ENCODE results near the gene KRTAP21-3. TPM values are rescaled to one million over a fixed set of nuclear protein-coding genes. Genes with fewer than 3 reads are reported as not detected.
A peak's percentile ranks its signal among the peaks of the same experiment; 100 is the strongest.

KRTAP21-3 gene
- polyA plus RNA-seq, 2 of the 4 experiments (the other 2 are of a cell fraction), result not detected

DNA sequence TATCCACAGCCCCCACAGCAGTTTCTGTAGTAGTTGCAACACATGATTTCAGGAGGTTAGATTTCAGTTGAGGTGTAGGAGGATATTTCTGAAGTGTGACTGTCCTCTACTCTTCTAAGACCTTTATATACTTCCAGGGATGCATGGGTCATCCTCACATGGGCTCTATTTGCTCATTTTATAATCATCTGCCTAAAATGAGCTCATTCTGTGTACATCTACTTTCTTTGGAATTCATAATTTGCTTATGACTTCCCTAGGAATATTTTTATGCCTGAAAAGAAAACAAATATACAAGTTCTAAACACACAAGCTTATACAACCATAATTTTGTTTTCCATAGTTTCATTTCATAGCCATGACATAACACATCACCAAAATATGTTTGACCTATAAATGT is 28.6 kb upstream of the KRTAP21-3 start, which contains the start of gene KRTAP21-2:
Gene KRTAP21-2, minus strand, starts transcription at position 101 of the 400 bp plus-strand sequence. Its CDS starts 57 bp downstream, at position 44.
- no peak for DNase-seq (ENCODE audit: low read depth in 1 of 2, low spot score in 1 of 2)
- TF ChIP-seq, protein P1, sequence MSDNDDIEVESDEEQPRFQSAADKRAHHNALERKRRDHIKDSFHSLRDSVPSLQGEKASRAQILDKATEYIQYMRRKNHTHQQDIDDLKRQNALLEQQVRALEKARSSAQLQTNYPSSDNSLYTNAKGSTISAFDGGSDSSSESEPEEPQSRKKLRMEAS (IDR thresholded peaks at IDR 0.05), result no peak
- TF ChIP-seq CHD4 (IDR thresholded peaks at IDR 0.05; ENCODE audit: borderline replicate concordance) (no peak), EHF (CRISPR knock-in tag; IDR thresholded peaks at IDR 0.05) (no peak), ESRRA (IDR thresholded peaks at IDR 0.05; ENCODE audit: borderline replicate concordance, low read length) (no peak), MYC (IDR thresholded peaks at IDR 0.05; ENCODE audit: borderline replicate concordance, low read length) (no peak), JUNB (IDR thresholded peaks at IDR 0.05) (no peak)
- H3K4me2 ChIP-seq, result no peak within 1 kb of the TSS
- CTCF ChIA-PET, result interaction anchor here (1.1 kb wide), 1 partner anchor 16 kb away, joined by 3 read pairs; no protein-coding TSS in a partner anchor
- no peak for FAIRE-seq
- H3K27ac ChIP-seq, result no peak within 1 kb of the TSS
- no peak within 1 kb of the TSS for H3K4me3 ChIP-seq
- no peaks in the 10 kb centered on the region for H3K4me1 ChIP-seq
- POLR2A ChIA-PET, result no interaction called here
- ATAC-seq, result no peak
- H3K9me3 ChIP-seq, result no peaks in the 10 kb centered on the region

DNA sequence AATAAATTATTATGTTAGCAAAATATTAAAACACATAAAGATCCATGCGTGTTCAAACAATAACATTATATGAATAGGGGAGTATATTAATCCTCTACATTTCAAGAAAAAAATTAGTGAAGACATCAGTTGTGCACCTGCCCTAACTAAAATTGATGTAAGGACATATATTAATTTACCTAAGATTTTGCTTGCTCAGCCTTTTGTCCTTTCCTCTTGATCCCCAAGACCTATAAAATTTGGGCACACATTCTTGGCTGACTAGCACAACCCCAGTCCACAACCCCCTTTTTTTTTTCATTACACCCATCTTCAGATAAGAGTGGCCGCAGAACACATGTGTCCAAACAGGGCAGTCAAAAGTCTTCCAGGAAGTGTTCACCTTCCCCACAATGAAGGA is 21.9 kb upstream of the KRTAP21-3 start:
- no peaks in the 10 kb centered on the region for H3K9me3 ChIP-seq
- CTCF ChIA-PET, result no interaction called here
- 41% methylated on average over 2 of the region's 2 CpGs for WGBS (ENCODE audit: missing lambda C conversion rate)
- POLR2A ChIA-PET, result no interaction called here
- H3K27ac ChIP-seq, result no peak overlapping the region
- FAIRE-seq (no peak), ATAC-seq (no peak), DNase-seq (ENCODE audit: low read depth in 1 of 2, low spot score in 1 of 2) (no peak)
- H3K4me1 ChIP-seq, result no peaks in the 10 kb centered on the region
- no peak overlapping the region for H3K4me2 ChIP-seq
- H3K4me3 ChIP-seq, result no peak overlapping the region
- TF ChIP-seq MAFK (IDR thresholded peaks at IDR 0.05; ENCODE audit: partially characterized antibody) (peak; percentile 18), MYC (IDR thresholded peaks at IDR 0.05; ENCODE audit: borderline replicate concordance, low read length) (no peak)

DNA sequence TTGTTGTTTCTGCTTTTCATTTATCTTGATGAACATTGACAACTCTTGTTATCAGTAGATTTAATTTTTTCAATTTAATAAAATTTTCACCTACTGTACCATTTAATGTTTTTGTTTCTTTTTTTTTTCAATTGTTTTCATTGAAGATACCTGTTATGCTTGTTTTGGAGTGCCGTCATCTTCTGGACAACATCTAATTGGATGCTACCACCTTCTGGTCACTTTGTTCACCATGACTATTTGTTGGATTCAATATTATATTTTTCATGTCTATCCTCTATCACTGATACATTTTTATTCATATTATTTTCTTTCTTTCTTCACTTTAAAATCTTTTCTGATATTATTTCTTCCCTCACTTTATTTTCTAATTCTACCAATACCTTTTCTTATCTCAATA is 14.4 kb upstream of the KRTAP21-3 start:
- Histone ChIP-seq H3K4me3 (no peak overlapping the region), H3K27ac (no peak overlapping the region), H3K9me3 (no peaks in the 10 kb centered on the region), H3K4me2 (no peak overlapping the region), H3K4me1 (no peaks in the 10 kb centered on the region)
- TF ChIP-seq SMC3 (IDR thresholded peaks at IDR 0.05), result no peak
- no peak for TF ChIP-seq MAFK (IDR thresholded peaks at IDR 0.05; ENCODE audit: partially characterized antibody)
- TF ChIP-seq MYC (IDR thresholded peaks at IDR 0.05; ENCODE audit: borderline replicate concordance, low read length), result no peak
- TF ChIP-seq TP53 (CRISPR knock-in tag; IDR thresholded peaks at IDR 0.05), result no peak
- no peak for TF ChIP-seq ZC3H11A (IDR thresholded peaks at IDR 0.05)
- no peak for TF ChIP-seq JUN (IDR thresholded peaks at IDR 0.05)
- TF ChIP-seq NPAS2 (CRISPR knock-in tag; IDR thresholded peaks at IDR 0.05; ENCODE audit: borderline replicate concordance), result no peak
- no peak for TF ChIP-seq TFCP2L1 (CRISPR knock-in tag; IDR thresholded peaks at IDR 0.05)
- no peak for TF ChIP-seq ZFP36 (IDR thresholded peaks at IDR 0.05; ENCODE audit: borderline replicate concordance, partially characterized antibody)
- FAIRE-seq (no peak), ATAC-seq (no peak), DNase-seq (ENCODE audit: low read depth in 1 of 2, low spot score in 1 of 2) (no peak)
- 4% methylated on average over 1 of the region's 1 CpG for WGBS (ENCODE audit: missing lambda C conversion rate)
- POLR2A ChIA-PET, result no interaction called here
- CTCF ChIA-PET, result no interaction called here

DNA sequence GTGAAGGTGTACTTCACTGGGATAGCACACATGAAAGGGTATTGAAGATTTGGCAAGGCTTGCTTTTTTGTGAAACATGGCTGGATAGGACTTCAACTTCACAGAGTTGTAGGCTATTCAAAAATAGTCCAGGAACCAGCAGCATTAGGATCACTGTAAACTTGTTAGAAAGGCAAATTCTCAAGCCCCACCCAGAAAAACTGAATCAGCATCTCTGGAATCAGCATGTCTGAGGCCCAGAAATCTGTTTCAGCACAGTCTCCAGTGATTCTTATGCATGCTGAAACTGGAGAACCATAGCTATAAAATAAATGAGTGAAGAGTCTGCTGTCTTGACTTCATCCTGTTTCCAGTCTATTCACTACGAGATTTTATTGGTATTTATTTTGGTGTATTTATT is 8.1 kb upstream of the KRTAP21-3 start:
- no peak overlapping the region for H3K4me2 ChIP-seq
- H3K27ac ChIP-seq, result no peak overlapping the region
- H3K4me3 ChIP-seq, result no peak overlapping the region
- POLR2A ChIA-PET, result no interaction called here
- H3K4me1 ChIP-seq, result no peaks in the 10 kb centered on the region
- no peaks in the 10 kb centered on the region for H3K9me3 ChIP-seq
- no peak for ATAC-seq
- 0% methylated on average over 1 of the region's 1 CpG for WGBS (ENCODE audit: missing lambda C conversion rate)
- FAIRE-seq, result no peak
- no peak for DNase-seq (ENCODE audit: low read depth in 1 of 2, low spot score in 1 of 2)
- CTCF ChIA-PET, result no interaction called here
- TF ChIP-seq NPAS2 (CRISPR knock-in tag; IDR thresholded peaks at IDR 0.05; ENCODE audit: borderline replicate concordance) (no peak), CBX2 (IDR thresholded peaks at IDR 0.05; ENCODE audit: borderline replicate concordance, low read depth) (no peak), ESRRA (IDR thresholded peaks at IDR 0.05; ENCODE audit: borderline replicate concordance, low read length) (no peak), FOXS1 (CRISPR knock-in tag; IDR thresholded peaks at IDR 0.05) (no peak), CHD2 (IDR thresholded peaks at IDR 0.05; ENCODE audit: low read length, partially characterized antibody) (no peak), CHD4 (IDR thresholded peaks at IDR 0.05; ENCODE audit: borderline replicate concordance) (no peak), HDAC2 (IDR thresholded peaks at IDR 0.05) (no peak), ZFP36 (IDR thresholded peaks at IDR 0.05; ENCODE audit: borderline replicate concordance, partially characterized antibody) (no peak), PHF8 (IDR thresholded peaks at IDR 0.05; ENCODE audit: borderline replicate concordance, low read depth) (no peak), MYC (IDR thresholded peaks at IDR 0.05; ENCODE audit: borderline replicate concordance, low read length) (no peak), JUNB (IDR thresholded peaks at IDR 0.05) (no peak), KDM5A (IDR thresholded peaks at IDR 0.05) (no peak), ZSCAN20 (CRISPR knock-in tag; IDR thresholded peaks at IDR 0.05) (no peak)
- TF ChIP-seq, protein P2, sequence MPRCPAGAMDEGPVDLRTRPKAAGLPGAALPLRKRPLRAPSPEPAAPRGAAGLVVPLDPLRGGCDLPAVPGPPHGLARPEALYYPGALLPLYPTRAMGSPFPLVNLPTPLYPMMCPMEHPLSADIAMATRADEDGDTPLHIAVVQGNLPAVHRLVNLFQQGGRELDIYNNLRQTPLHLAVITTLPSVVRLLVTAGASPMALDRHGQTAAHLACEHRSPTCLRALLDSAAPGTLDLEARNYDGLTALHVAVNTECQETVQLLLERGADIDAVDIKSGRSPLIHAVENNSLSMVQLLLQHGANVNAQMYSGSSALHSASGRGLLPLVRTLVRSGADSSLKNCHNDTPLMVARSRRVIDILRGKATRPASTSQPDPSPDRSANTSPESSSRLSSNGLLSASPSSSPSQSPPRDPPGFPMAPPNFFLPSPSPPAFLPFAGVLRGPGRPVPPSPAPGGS (IDR thresholded peaks at IDR 0.05), result no peak
- TF ChIP-seq, protein P3, sequence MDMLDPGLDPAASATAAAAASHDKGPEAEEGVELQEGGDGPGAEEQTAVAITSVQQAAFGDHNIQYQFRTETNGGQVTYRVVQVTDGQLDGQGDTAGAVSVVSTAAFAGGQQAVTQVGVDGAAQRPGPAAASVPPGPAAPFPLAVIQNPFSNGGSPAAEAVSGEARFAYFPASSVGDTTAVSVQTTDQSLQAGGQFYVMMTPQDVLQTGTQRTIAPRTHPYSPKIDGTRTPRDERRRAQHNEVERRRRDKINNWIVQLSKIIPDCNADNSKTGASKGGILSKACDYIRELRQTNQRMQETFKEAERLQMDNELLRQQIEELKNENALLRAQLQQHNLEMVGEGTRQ (IDR thresholded peaks at IDR 0.05), result no peak
- TF ChIP-seq, protein P4, sequence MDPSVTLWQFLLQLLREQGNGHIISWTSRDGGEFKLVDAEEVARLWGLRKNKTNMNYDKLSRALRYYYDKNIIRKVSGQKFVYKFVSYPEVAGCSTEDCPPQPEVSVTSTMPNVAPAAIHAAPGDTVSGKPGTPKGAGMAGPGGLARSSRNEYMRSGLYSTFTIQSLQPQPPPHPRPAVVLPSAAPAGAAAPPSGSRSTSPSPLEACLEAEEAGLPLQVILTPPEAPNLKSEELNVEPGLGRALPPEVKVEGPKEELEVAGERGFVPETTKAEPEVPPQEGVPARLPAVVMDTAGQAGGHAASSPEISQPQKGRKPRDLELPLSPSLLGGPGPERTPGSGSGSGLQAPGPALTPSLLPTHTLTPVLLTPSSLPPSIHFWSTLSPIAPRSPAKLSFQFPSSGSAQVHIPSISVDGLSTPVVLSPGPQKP (IDR thresholded peaks at IDR 0.05; ENCODE audit: low read depth, low read length), result no peak
- TF ChIP-seq, protein P5, sequence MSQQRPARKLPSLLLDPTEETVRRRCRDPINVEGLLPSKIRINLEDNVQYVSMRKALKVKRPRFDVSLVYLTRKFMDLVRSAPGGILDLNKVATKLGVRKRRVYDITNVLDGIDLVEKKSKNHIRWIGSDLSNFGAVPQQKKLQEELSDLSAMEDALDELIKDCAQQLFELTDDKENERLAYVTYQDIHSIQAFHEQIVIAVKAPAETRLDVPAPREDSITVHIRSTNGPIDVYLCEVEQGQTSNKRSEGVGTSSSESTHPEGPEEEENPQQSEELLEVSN (IDR thresholded peaks at IDR 0.05; ENCODE audit: borderline replicate concordance, low read depth), result no peak

Measured in A549 (cell line).